ENCODE data around the gene PLXNC1. TPM values are rescaled to one million over a fixed set of nuclear protein-coding genes. Genes with fewer than 3 reads are reported as not detected.

Gene PLXNC1
- total RNA-seq, 1 donor from 2014 or later: 12.3 TPM

- no peak for DNase-seq (ENCODE audit: low spot score)
Observed at GRCh38 chr12:94179723-94180122, 31.3 kb downstream of the PLXNC1 start.

- no peak for DNase-seq (ENCODE audit: low spot score)
Observed at GRCh38 chr12:94180558-94181296, 32.4 kb downstream of the PLXNC1 start.

GRCh38 chr12:94182986-94183707, 34.8 kb downstream of the PLXNC1 start:
- DNase-seq (ENCODE audit: low spot score): peak; percentile 31

- peak; percentile 30 for DNase-seq (ENCODE audit: low spot score)
Observed at GRCh38 chr12:94183708-94184379, 35.5 kb downstream of the PLXNC1 start.

GRCh38 chr12:94184995-94185719, 36.8 kb downstream of the PLXNC1 start:
- DNase-seq (ENCODE audit: low spot score): no peak

- no peak for DNase-seq (ENCODE audit: low spot score)
Observed at GRCh38 chr12:94185801-94186200, 37.4 kb downstream of the PLXNC1 start.

GRCh38 chr12:94186278-94187241, 38.2 kb downstream of the PLXNC1 start:
- DNase-seq (ENCODE audit: low spot score): peak; percentile 75

GRCh38 chr12:94187361-94187760, 39.0 kb downstream of the PLXNC1 start:
- DNase-seq (ENCODE audit: low spot score): no peak

- DNase-seq (ENCODE audit: low spot score): no peak
Observed at GRCh38 chr12:94190623-94191022, 42.2 kb downstream of the PLXNC1 start.

- no peak for DNase-seq (ENCODE audit: low spot score)
Observed at GRCh38 chr12:94191023-94191422, 42.6 kb downstream of the PLXNC1 start.

- DNase-seq (ENCODE audit: low spot score): no peak
Observed at GRCh38 chr12:94191811-94192210, 43.4 kb downstream of the PLXNC1 start.

GRCh38 chr12:94192506-94192905, 44.1 kb downstream of the PLXNC1 start:
- DNase-seq (ENCODE audit: low spot score): no peak

GRCh38 chr12:94193168-94193567, 44.8 kb downstream of the PLXNC1 start:
- no peak for DNase-seq (ENCODE audit: low spot score)

- no peak for DNase-seq (ENCODE audit: low spot score)
Observed at GRCh38 chr12:94195483-94195882, 47.1 kb downstream of the PLXNC1 start.

GRCh38 chr12:94198469-94198868, 50.1 kb downstream of the PLXNC1 start:
- no peak for DNase-seq (ENCODE audit: low spot score)

GRCh38 chr12:94198872-94199271, 50.5 kb downstream of the PLXNC1 start:
- no peak for DNase-seq (ENCODE audit: low spot score)

- no peak for DNase-seq (ENCODE audit: low spot score)
Observed at GRCh38 chr12:94200069-94200468, 51.7 kb downstream of the PLXNC1 start.

GRCh38 chr12:94200695-94201094, 52.3 kb downstream of the PLXNC1 start:
- no peak for DNase-seq (ENCODE audit: low spot score)

- no peak for DNase-seq (ENCODE audit: low spot score)
Observed at GRCh38 chr12:94202245-94203180, 54.1 kb downstream of the PLXNC1 start.

GRCh38 chr12:94203181-94203546, 54.8 kb downstream of the PLXNC1 start:
- no peak for DNase-seq (ENCODE audit: low spot score)

Data from umbilical cord (tissue), 2 donors.